ENCODE data around the gene CPXM1. TPM values are rescaled to one million over a fixed set of nuclear protein-coding genes. Genes with fewer than 3 reads are reported as not detected.

CPXM1 gene
- total and polyA plus RNA-seq, 9 of the 15 experiments (the other 6 are each of a cell fraction or from before 2014, with no cell fraction given), result 0.04 to 1.1 (median 0.37) TPM; not detected in 2

GRCh38 chr20:2840138-2840966 is 39.9 kb upstream of the CPXM1 start, which contains the start of the genes PCED1A and VPS16 (continued):
- peak; percentile 64 to 75; a peak in 3 of 4 replicates for TF ChIP-seq SIX5 (IDR thresholded peaks at IDR 0.05; ENCODE audit: borderline replicate concordance in 1 of 2, insufficient read depth in 1 of 2, low read depth in 1 of 2, low read length in 2 of 2)
- no peak for TF ChIP-seq ARID1B (IDR thresholded peaks at IDR 0.05)
- TF ChIP-seq JUND (IDR thresholded peaks at IDR 0.05; ENCODE audit: borderline replicate concordance, low read depth, low read length), result no peak
- TF ChIP-seq JUND (tag; IDR thresholded peaks at IDR 0.05; ENCODE audit: borderline replicate concordance, low read depth, low read length), result no peak
- peak; percentile 80 for TF ChIP-seq NFIC (IDR thresholded peaks at IDR 0.05)
- peak; percentile 30 for TF ChIP-seq FIP1L1 (IDR thresholded peaks at IDR 0.05; ENCODE audit: low read depth, low read length, poor library complexity, severe bottlenecking)
- no peak for TF ChIP-seq CTCFL (IDR thresholded peaks at IDR 0.05; ENCODE audit: borderline replicate concordance, insufficient read depth, low read depth, low read length, poor library complexity, severe bottlenecking)
- no peak for TF ChIP-seq FOS (IDR thresholded peaks at IDR 0.05; ENCODE audit: extremely low read depth, insufficient read length)
- TF ChIP-seq ZKSCAN1 (IDR thresholded peaks at IDR 0.05; ENCODE audit: low read depth, low read length), result no peak
- TF ChIP-seq TEAD1 (CRISPR knock-in tag; IDR thresholded peaks at IDR 0.05), result peak in 1 of 2 experiments; percentile 35; a peak in 2 of 4 replicates
- TF ChIP-seq MITF (IDR thresholded peaks at IDR 0.05), result peak; percentile 72; the same call in 1 of the 2 replicates
- TF ChIP-seq STAT6 (CRISPR knock-in tag; IDR thresholded peaks at IDR 0.05), result no peak
- 0 out of 2 replicates have a peak, but pooled peaks have one; percentile 10 for TF ChIP-seq ZNF41 (CRISPR knock-in tag; conservative IDR thresholded peaks at IDR 0.05)
- 0 out of 2 replicates have a peak, but pooled peaks have one; percentile 58 for TF ChIP-seq NR3C1 (CRISPR knock-in tag; IDR thresholded peaks at IDR 0.05)
- TF ChIP-seq MEF2A (IDR thresholded peaks at IDR 0.05; ENCODE audit: control insufficient read depth, low read depth, low read length), result no peak
- peak; percentile 91 for TF ChIP-seq MYC (IDR thresholded peaks at IDR 0.05; ENCODE audit: low read depth, low read length)
- TF ChIP-seq MYC (CRISPR knock-in tag; IDR thresholded peaks at IDR 0.05; ENCODE audit: borderline replicate concordance, low read depth), result no peak; the same call in 1 of the 2 replicates
- peak; percentile 65; the same call in 1 of the 2 replicates for TF ChIP-seq ETV1 (tag; conservative IDR thresholded peaks at IDR 0.05; ENCODE audit: low read depth)
- TF ChIP-seq NCOA1 (IDR thresholded peaks at IDR 0.05; ENCODE audit: low read depth), result no peak
- peak; percentile 65; the same call in 1 of the 2 replicates for TF ChIP-seq SIN3B (IDR thresholded peaks at IDR 0.05; ENCODE audit: low read depth)

Data from K562 (cell line).